Dedifferentiated amniotic fluid mesenchymal stem cell (primary cell): ENCODE data around the gene DHX34.
"Not testable (repeated sequence)": the region's sequence is repeated elsewhere in the genome, so short reads cannot be mapped to it uniquely, and the experiment has no call there.

Experiments used
- DNase-seq: peaks from one replicate; pipeline ENCODE4 v3.0.0-alpha.2; 2016; ENCODE audit errors: extremely low spot score

DHX34 gene, protein sequence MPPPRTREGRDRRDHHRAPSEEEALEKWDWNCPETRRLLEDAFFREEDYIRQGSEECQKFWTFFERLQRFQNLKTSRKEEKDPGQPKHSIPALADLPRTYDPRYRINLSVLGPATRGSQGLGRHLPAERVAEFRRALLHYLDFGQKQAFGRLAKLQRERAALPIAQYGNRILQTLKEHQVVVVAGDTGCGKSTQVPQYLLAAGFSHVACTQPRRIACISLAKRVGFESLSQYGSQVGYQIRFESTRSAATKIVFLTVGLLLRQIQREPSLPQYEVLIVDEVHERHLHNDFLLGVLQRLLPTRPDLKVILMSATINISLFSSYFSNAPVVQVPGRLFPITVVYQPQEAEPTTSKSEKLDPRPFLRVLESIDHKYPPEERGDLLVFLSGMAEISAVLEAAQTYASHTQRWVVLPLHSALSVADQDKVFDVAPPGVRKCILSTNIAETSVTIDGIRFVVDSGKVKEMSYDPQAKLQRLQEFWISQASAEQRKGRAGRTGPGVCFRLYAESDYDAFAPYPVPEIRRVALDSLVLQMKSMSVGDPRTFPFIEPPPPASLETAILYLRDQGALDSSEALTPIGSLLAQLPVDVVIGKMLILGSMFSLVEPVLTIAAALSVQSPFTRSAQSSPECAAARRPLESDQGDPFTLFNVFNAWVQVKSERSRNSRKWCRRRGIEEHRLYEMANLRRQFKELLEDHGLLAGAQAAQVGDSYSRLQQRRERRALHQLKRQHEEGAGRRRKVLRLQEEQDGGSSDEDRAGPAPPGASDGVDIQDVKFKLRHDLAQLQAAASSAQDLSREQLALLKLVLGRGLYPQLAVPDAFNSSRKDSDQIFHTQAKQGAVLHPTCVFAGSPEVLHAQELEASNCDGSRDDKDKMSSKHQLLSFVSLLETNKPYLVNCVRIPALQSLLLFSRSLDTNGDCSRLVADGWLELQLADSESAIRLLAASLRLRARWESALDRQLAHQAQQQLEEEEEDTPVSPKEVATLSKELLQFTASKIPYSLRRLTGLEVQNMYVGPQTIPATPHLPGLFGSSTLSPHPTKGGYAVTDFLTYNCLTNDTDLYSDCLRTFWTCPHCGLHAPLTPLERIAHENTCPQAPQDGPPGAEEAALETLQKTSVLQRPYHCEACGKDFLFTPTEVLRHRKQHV

GRCh38 chr19:47348819-47349795 is at the start of gene DHX34:
Gene DHX34 (plus strand): TSS chr19:47349315. CDS start chr19:47353031, 3,716 bp downstream.
- peak; percentile 98 for DNase-seq

DNA sequence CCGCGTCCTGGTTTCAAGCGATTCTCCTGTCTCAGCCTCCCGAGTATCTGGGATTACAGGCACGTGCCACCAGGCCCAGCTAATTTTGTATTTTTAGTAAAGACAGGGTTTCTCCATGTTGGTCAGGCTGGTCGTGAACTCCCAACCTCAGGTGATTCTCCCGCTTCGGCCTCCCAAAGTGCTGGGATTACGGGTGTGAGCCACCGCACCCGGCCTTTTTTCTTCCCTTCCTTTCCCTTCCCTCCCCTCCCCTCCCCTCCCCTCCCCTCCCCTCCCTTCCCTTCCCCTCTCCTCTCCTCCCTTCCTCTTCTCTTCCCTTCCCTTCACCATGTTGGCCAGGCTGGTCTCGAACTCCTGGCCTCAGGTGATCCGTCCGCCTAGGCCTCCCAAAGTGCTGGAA is 48.2 kb upstream of the DHX34 start:
- DNase-seq, result not testable (repeated sequence)

- DNase-seq, result no peak
These were observed 46.9 kb upstream of the DHX34 start for GRCh38 chr19:47302249-47302648.

- no peak for DNase-seq
These were observed 45.1 kb upstream of the DHX34 start for GRCh38 chr19:47303966-47304365.

DNA sequence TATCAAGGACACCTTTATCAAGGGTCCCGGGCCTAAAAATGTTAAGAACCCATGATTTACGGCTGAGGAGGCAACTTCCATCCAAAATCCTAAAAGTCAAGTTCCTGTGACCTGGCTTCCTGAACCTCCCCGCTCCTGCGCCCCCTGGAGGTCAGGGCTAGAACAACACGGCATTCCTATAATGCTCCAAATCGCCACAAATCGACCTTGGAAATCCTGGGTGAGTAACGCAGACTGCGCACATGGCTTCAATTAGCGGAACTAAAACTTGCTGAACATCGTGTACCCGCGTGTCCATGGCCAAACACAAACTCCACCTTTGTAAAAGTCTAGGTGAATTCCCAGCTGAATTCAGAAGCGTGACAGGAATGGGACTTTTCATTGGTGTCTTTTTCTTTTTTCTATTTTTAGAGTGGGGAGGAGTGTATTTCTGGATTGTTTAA is 43.8 kb upstream of the DHX34 start:
- DNase-seq, result peak; percentile 92

- DNase-seq, result no peak
These were observed 42.8 kb upstream of the DHX34 start for GRCh38 chr19:47306303-47306702.

DNA sequence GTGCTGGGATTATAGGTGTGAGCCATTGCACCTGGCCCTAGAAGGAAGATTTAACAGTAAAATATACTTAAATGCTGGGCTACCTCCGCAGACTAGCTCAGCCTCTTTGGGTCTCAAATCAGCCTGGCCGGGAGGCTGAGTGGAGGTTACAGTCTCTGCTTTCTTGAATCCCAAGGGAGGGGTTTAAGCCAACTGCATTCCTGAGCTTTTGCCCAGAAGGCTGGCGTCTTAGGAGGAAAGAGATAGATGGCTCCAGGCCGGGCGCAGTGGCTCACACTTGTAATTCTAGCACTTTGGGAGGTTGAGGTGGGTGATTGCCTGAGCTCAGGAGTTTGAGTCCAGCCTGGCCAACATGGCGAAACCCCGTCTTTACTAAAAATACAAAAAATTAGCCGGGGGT is 40.1 kb upstream of the DHX34 start:
- no peak for DNase-seq

- no peak for DNase-seq
These were observed 39.5 kb upstream of the DHX34 start, which contains the start of gene C5AR1 for GRCh38 chr19:47309608-47310007. Gene C5AR1 (plus strand): TSS chr19:47309861. CDS start chr19:47309896, 35 bp downstream.

DNA sequence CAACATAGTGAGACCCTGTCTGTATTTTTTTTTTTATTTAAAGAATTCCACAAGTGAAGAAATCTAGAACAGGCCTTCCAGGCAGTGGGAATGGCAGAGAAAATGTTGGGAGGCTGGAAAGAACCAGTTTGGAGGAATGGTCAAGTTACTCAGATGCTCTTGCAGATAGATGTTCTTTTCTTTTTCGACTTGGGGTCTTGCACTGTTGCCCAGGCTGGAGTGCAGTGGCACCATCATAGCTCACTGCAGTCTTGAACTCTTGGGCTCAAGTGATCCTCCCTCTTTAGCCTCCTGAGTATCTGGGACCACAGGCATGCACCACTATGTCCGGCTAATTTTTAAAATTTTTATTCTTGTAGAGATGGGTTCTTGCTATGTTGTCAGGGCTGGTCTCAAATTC is 38.8 kb upstream of the DHX34 start:
- DNase-seq, result no peak

DNA sequence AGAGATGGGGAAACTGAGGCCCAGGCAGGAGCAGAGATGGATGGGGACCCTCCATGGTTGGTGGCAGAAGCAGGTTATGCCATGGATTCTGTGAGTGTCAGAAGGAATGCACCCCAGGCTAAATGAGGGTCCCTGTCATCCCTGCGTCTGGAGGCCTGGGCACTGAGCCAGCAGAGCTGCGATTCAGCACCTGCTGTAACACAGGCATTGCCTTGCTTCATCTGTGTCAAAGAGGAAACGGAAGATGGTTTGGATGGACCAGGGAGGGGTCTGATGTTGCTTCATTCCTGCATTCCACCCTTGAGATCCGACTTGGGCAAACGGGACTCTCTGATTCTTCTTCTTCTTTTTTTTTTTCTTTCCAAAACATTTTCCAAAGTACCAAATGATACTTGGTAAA is 38.3 kb upstream of the DHX34 start:
- no peak for DNase-seq

- DNase-seq, result no peak
These were observed 36.6 kb upstream of the DHX34 start for GRCh38 chr19:47312366-47313006.

- DNase-seq, result no peak
These were observed 35.3 kb upstream of the DHX34 start for GRCh38 chr19:47313754-47314295.

DNA sequence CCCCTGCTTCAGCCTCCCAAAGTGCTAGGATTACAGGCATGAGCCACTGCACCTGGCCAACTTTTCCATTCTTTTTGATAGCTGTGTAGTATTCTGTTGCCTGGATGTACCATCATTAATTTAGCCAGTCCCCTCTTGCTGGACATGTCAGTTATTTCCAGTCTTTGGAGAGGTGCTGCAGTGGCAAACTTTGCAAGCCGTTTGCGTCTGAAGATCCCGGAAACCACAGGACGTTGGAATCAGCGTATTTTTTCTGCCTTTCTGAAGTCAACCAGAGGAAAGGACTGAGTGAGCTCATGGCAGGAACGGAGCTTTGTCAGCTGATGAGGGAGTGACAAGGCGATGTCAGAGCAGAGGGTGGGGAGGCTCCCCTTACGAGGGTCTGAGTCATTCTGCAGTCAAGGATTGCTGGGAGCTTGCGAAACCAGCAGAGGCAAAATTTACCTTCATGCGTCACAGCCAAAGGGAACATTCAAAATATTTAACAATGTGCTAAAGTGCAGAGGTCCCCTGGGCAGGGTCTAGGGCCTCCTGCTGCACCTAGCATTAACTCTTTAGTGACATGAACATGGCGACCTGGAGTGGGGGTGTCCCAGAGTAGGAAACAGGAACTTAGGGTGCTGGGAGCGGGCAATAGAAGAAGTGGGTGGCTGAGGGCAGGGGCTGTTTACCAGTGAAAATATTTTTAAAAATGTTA is 33.8 kb upstream of the DHX34 start:
- peak; percentile 77 for DNase-seq

- DNase-seq, result no peak
These were observed 32.6 kb upstream of the DHX34 start for GRCh38 chr19:47316513-47316912.

DNA sequence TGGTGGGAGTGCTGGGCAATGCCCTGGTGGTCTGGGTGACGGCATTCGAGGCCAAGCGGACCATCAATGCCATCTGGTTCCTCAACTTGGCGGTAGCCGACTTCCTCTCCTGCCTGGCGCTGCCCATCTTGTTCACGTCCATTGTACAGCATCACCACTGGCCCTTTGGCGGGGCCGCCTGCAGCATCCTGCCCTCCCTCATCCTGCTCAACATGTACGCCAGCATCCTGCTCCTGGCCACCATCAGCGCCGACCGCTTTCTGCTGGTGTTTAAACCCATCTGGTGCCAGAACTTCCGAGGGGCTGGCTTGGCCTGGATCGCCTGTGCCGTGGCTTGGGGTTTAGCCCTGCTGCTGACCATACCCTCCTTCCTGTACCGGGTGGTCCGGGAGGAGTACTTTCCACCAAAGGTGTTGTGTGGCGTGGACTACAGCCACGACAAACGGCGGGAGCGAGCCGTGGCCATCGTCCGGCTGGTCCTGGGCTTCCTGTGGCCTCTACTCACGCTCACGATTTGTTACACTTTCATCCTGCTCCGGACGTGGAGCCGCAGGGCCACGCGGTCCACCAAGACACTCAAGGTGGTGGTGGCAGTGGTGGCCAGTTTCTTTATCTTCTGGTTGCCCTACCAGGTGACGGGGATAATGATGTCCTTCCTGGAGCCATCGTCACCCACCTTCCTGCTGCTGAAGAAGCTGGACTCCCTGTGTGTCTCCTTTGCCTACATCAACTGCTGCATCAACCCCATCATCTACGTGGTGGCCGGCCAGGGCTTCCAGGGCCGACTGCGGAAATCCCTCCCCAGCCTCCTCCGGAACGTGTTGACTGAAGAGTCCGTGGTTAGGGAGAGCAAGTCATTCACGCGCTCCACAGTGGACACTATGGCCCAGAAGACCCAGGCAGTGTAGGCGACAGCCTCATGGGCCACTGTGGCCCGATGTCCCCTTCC is 28.9 kb upstream of the DHX34 start:
- no peak for DNase-seq

- no peak for DNase-seq
These were observed 27.5 kb upstream of the DHX34 start for GRCh38 chr19:47321630-47322029.

DNA sequence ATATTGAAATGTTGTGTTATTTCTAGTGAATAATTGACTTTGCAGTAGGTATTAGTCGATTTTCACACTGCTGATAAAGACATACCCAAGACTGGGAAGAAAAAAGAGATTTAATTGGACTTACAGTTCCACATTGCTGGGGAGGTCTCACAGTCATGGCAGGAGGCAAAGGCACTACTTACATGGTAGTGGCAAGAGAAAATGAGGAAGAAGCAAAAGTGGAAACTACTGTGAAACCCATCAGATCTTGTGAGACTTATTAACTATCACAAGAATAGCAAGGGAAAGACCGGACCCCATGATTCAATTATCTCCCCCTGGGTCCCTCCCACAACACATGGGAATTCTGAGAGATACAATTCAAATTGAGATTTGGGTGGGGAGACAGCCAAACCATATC is 27.1 kb upstream of the DHX34 start:
- no peak for DNase-seq

GRCh38 chr19:47323409-47323808 is 25.7 kb upstream of the DHX34 start:
- DNase-seq, result no peak
